Gastrocnemius medialis (tissue), 4 donors: ENCODE measurements around the gene RAD51B. TPM values are rescaled to one million over a fixed set of nuclear protein-coding genes. Genes with fewer than 3 reads are reported as not detected.

Source experiments
- ATAC-seq, 2 donors: fragments of 150-250 bp; one replicate each; pipeline ENCODE4 v1.9.1; 2016
- DNase-seq, 2 donors: peaks; one replicate each; pipeline ENCODE4 v3.0.0-alpha.2; 2019
- H3K27ac ChIP-seq, 4 donors: fragments of 200-600 bp; sonication (generic); 1 replicate in 1 of 4; 2 replicates in 3 of 4; pipeline ENCODE4 v1.5.1; 2016 to 2018; ENCODE audit warnings: mild to moderate bottlenecking in 2 of 4, moderate library complexity in 1 of 4
- H3K27me3 ChIP-seq, 3 donors: fragments of 200-600 bp; sonication (generic) in 2 of 3; 1 replicate in 1 of 3; 2 replicates in 2 of 3; pipeline versions ENCODE4 v1.5.1 to v1.6.0; 2016 to 2019; ENCODE audit warnings: mild to moderate bottlenecking in 1 of 3, moderate library complexity in 1 of 3
- H3K36me3 ChIP-seq, 2 donors: fragments of 200-600 bp; sonication (generic) in 1 of 2; one replicate each; pipeline ENCODE4 v1.5.1; 2017 to 2018
- H3K4me1 ChIP-seq, 2 donors: fragments of 200-600 bp; sonication (generic) in 1 of 2; one replicate each; pipeline ENCODE4 v1.5.1; 2016 to 2017; ENCODE audit warnings: mild to moderate bottlenecking in 2 of 2
- H3K4me3 ChIP-seq, 4 donors: fragments of 200-600 bp; sonication (generic) in 3 of 4; 1 replicate in 1 of 4; 2 replicates in 3 of 4; pipeline ENCODE4 v1.5.1; 2016 to 2019; ENCODE audit warnings: mild to moderate bottlenecking in 2 of 4
- H3K9me3 ChIP-seq, 3 donors: fragments of 200-600 bp; sonication (generic) in 2 of 3; 1 replicate in 1 of 3; 2 replicates in 2 of 3; pipeline ENCODE4 v1.5.1; 2016 to 2019
- POLR2A ChIP-seq, 2 donors: fragments of 450-650 bp; IDR thresholded peaks; one replicate each; pipeline ENCODE4 v1.6.1; 2017; ENCODE audit warnings: antibody characterized with exemption in 2 of 2, mild to moderate bottlenecking in 2 of 2, moderate library complexity in 2 of 2
- in situ Hi-C, 4 donors: fragments of 200-750 bp; cut with MboI; loops; one replicate each; pipeline versions ENCODE4 v1.15.0 to v1.8.0; 2017; ENCODE audit warnings: low sequenced_read_pairs in 4 of 4
- intact Hi-C: fragments of 100-400 bp; cut with DNase I; formaldehyde crosslinking; loops from one replicate; pipeline ENCODE4 v1.15.1; 2023; ENCODE audit warnings: low total_unique reads
- total RNA-seq, 4 donors: library from RNA; depleted of rRNA; stranded (reverse); fragments of >200 nt; gene quantifications; one replicate each; pipeline versions ENCODE4 v1.1.0 to v1.2.3, GENCODE V29; 2016
- TF ChIP-seq, protein P1 (sequence below), 5 experiments: fragments of 450-650 bp in 3 of 5; fragments of 200-600 bp in 2 of 5; sonication (generic) in 2 of 5; IDR thresholded peaks in 4 of 5; conservative IDR thresholded peaks in 1 of 5; 1 replicate in 4 of 5; 2 replicates in 1 of 5; pipeline ENCODE4 v1.5.1; 2016 to 2019; ENCODE audit warnings: antibody characterized with exemption in 5 of 5, mild to moderate bottlenecking in 3 of 5, moderate library complexity in 3 of 5

The RAD51B gene
- total RNA-seq, 4 donors from 2014 or later: 1.6 to 3.3 (median 2.4) TPM

DNA sequence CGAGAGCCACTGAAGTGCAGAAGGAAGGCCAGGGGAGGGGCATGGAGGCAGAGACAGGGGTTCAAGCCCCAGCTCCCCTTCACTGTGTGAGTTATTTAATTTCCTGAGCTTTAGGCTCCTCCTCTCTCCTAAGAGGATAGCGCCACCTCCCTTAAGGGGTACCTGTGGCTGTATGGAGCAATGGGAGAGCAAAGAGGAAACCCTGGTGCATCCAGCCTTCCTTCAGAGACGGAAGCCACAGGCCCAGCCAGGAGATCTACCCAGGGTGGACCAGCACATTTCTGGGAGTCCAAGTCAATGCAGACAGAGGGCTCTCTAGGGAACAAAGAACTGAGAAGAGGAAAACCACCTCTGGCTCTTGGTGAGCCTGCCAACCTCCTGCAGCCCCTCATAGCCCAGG lies 883.0 kb downstream of the RAD51B start:
- in situ Hi-C loops (no loop called here), intact Hi-C loops (no loop called here)
- Histone ChIP-seq H3K4me1 (no peaks in the 10 kb centered on the region), H3K4me3 (no peak overlapping the region), H3K27me3 (no peaks in the 10 kb centered on the region), H3K36me3 (no peaks in the 10 kb centered on the region), H3K9me3 (no peaks in the 10 kb centered on the region), H3K27ac (no peak overlapping the region)
- DNase-seq (no peak), ATAC-seq (no peak)
- no peak for TF ChIP-seq POLR2A (IDR thresholded peaks at IDR 0.05)
- TF ChIP-seq, protein P1, sequence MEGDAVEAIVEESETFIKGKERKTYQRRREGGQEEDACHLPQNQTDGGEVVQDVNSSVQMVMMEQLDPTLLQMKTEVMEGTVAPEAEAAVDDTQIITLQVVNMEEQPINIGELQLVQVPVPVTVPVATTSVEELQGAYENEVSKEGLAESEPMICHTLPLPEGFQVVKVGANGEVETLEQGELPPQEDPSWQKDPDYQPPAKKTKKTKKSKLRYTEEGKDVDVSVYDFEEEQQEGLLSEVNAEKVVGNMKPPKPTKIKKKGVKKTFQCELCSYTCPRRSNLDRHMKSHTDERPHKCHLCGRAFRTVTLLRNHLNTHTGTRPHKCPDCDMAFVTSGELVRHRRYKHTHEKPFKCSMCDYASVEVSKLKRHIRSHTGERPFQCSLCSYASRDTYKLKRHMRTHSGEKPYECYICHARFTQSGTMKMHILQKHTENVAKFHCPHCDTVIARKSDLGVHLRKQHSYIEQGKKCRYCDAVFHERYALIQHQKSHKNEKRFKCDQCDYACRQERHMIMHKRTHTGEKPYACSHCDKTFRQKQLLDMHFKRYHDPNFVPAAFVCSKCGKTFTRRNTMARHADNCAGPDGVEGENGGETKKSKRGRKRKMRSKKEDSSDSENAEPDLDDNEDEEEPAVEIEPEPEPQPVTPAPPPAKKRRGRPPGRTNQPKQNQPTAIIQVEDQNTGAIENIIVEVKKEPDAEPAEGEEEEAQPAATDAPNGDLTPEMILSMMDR (IDR thresholded peaks at IDR 0.05 in 4 of 5, conservative IDR thresholded peaks at IDR 0.05 in 1 of 5): no peak

DNA sequence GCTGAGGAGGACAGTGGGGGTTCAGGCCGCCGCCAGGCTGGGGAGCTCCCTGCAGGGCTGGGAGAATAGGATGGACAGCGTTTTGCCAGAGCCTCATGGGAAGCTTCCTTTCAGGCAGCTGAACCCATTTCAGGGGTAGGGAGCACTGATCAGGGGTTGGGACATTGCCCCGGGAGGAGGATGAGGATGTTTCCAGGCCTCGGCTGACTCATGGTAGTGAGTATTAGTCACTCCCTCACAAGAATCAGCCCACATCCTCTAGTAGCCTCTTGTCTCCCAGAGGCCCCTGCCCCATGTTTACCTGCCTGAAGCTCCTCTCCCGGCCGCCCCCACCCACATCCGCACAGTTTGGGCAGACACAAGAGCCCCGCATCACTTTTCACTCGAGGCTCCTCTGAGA lies 883.5 kb downstream of the RAD51B start:
- Histone ChIP-seq H3K4me1 (no peaks in the 10 kb centered on the region), H3K27ac (no peak overlapping the region), H3K4me3 (no peak overlapping the region), H3K27me3 (no peaks in the 10 kb centered on the region), H3K36me3 (no peaks in the 10 kb centered on the region), H3K9me3 (no peaks in the 10 kb centered on the region)
- TF ChIP-seq, protein P1 (IDR thresholded peaks at IDR 0.05 in 4 of 5, conservative IDR thresholded peaks at IDR 0.05 in 1 of 5): no peak
- DNase-seq (peak in 1 of 2 donors; percentile 34), ATAC-seq (peak in 1 of 2 donors; percentile 42)
- intact Hi-C loops: no loop called here
- in situ Hi-C loops: no loop called here

DNA sequence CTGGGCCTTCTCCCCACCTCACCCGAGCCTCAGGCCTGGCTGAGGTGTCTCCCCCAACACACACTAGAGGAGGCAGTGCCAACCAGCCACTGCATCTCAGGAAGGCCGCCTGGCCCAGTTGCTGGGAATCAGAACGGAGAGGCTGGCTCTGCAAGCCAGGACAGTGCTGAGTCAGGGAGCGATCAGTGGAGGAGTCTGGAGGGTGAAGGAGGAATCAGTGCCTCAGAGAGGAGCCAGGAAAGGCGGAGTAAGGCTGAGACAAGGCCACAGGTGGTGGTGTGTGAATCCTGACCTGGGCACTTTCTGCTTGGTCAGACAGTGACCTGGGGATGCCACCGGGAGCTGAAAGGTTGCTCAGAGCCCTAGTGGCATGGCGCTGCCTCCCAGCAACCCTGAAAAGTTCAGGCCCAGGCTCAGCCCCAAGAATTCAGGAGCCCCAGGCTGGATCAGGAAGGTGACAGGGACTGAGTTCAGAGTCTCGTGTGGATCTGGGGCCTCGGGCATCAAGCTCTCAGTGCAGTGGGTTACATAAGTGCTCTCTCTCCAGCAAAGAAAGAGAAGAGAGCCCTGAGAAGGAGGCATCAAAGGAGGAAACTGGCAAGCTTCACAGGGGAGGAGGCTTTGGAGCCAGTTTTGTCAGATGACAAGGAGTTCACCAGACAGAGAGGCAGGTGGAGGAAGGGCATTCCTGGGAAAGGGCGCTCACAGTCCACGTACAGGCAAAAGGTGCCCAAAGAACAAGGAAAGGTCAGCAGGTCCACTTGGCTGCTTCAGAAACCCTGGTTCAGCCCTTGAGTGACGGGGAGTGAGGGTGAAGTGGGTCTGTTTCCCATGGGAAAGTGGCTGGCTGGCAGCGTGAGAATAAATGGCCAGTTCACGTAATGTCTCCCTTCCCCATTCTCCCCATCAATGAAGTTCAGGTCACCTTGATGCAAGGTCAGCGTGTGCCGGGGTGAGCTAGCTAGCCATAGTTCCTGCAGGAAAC lies 885.4 kb downstream of the RAD51B start:
- Histone ChIP-seq H3K9me3 (no peaks in the 10 kb centered on the region), H3K27ac (no peak overlapping the region), H3K36me3 (no peaks in the 10 kb centered on the region), H3K4me1 (no peaks in the 10 kb centered on the region), H3K4me3 (no peak overlapping the region), H3K27me3 (no peaks in the 10 kb centered on the region)
- ATAC-seq (no peak), DNase-seq (no peak)
- intact Hi-C loops (no loop called here), in situ Hi-C loops (no loop called here)
- TF ChIP-seq, protein P1 (IDR thresholded peaks at IDR 0.05 in 4 of 5, conservative IDR thresholded peaks at IDR 0.05 in 1 of 5): no peak
- TF ChIP-seq POLR2A (IDR thresholded peaks at IDR 0.05): no peak

DNA sequence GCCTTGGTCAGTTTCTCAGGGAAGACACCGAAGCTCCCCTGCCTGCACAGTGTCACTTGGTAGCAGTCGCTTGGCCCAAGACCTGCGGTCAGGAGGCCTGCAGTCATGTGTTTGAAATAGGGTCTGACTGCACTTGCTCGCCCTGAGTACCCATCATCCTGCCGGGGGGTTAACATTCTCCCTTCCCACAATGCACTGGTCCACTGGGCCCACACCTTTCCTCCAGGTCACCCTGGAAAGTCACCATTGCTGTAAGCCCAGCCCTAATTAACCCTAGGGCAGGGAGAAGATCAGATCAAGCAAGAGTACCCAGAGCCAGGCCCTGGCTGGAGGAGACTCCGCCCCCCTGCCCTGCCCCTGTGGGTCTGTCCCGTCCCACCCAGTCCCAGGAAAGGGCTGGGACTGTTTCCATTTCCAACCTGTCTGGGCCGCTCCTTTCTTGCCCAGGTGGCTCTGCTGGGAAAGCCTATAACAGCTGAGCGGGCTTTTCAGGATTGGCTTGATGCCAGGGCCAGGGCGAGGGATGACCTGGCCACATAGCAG lies 886.2 kb downstream of the RAD51B start:
- peak in 1 of 2 donors; percentile 31 for ATAC-seq
- H3K27ac ChIP-seq: peak overlapping the region in 3 of 4 donors; percentile 5 to 11 (median 6)

More for the DNA sequence above, 886.2 kb downstream of the RAD51B start:
- TF ChIP-seq, protein P1 (IDR thresholded peaks at IDR 0.05 in 4 of 5, conservative IDR thresholded peaks at IDR 0.05 in 1 of 5): no peak
- no peak for TF ChIP-seq POLR2A (IDR thresholded peaks at IDR 0.05)
- Histone ChIP-seq H3K9me3 (no peaks in the 10 kb centered on the region), H3K4me3 (no peak overlapping the region), H3K36me3 (no peaks in the 10 kb centered on the region), H3K4me1 (no peaks in the 10 kb centered on the region), H3K27me3 (no peaks in the 10 kb centered on the region)
- in situ Hi-C loops: no loop called here
- intact Hi-C loops: no loop called here
- DNase-seq: no peak
